ENCODE measurements around the gene HSFX1. TPM values are rescaled to one million over a fixed set of nuclear protein-coding genes. Genes with fewer than 3 reads are reported as not detected.
"Not testable (repeated sequence)": the region's sequence is repeated elsewhere in the genome, so short reads cannot be mapped to it uniquely, and the experiment has no call there.

HSFX1 gene
- total RNA-seq, 3 donors from 2014 or later (not counting 1 experiment from before 2014, with no cell fraction given), result 0.21 to 0.32 TPM; not detected in 1

DNA sequence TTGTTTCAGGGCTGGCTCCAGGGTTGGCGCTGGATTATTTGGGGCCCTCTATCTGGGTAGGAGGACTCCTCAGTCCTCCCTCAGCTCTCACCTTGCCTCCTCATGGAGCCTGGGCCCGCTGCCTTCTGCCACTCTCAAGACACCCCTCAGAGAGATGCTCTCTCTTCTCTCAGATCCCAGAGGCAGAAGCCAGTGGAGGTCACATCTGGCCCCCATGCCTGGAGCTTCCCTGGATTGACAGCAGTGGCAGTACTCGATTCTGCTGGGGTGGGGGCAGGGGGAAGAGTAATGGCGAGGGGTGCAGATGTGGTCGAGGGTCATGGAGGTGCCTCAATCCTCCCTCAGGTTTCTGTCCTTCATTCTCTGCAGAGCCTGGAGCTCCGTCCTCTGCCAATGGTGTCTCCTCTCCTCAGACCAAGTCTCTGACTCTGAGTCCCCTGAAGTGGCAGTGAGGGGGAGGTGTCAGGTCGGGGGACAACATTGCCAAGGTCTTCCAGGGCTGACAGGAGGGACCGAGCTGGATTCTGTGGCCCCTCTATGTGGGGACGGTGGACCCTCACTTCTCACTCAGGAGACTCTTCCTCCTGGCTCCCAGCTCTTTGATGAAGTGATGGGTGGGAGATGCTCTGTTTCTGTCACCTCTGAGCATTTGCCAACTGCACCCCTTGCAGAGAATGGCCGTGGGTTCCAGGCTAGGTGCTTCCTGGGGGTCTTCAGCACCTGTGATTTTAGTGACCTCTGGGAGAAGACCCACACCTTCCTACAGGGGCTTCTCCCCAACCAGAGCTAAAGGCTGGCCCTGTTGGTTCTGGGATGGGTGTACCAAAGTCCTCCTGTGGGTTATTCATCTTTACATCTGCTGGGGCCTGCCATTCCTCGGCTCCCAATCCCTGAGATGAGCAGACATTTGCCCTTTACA lies 10.9 kb upstream of the HSFX1 start:
- Mint-ChIP-seq H3K27ac (no peak overlapping the region), H3K4me3 (no peak overlapping the region), H3K27me3 (ENCODE audit: low read depth in 2 of 2) (peaks cover 0 to 25% of the 10 kb centered on the region in 2 donors), H3K4me1 (peaks cover 4 to 8% of the 10 kb centered on the region in 2 donors), H3K9me3 (no peaks in the 10 kb centered on the region), H3K36me3 (no peaks in the 10 kb centered on the region)
- TF ChIP-seq, protein P1, sequence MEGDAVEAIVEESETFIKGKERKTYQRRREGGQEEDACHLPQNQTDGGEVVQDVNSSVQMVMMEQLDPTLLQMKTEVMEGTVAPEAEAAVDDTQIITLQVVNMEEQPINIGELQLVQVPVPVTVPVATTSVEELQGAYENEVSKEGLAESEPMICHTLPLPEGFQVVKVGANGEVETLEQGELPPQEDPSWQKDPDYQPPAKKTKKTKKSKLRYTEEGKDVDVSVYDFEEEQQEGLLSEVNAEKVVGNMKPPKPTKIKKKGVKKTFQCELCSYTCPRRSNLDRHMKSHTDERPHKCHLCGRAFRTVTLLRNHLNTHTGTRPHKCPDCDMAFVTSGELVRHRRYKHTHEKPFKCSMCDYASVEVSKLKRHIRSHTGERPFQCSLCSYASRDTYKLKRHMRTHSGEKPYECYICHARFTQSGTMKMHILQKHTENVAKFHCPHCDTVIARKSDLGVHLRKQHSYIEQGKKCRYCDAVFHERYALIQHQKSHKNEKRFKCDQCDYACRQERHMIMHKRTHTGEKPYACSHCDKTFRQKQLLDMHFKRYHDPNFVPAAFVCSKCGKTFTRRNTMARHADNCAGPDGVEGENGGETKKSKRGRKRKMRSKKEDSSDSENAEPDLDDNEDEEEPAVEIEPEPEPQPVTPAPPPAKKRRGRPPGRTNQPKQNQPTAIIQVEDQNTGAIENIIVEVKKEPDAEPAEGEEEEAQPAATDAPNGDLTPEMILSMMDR (IDR thresholded peaks at IDR 0.05), result no peak
- Histone ChIP-seq H3K36me3 (ENCODE audit: control insufficient read depth, insufficient read depth, low read length) (no peaks in the 10 kb centered on the region), H3K27me3 (ENCODE audit: control insufficient read depth, insufficient read depth, low read length) (no peaks in the 10 kb centered on the region), H3K4me1 (ENCODE audit: control insufficient read depth, insufficient read depth, low read length) (no peaks in the 10 kb centered on the region), H3K9me3 (ENCODE audit: control insufficient read depth, insufficient read depth, low read length) (no peaks in the 10 kb centered on the region), H3K4me3 (ENCODE audit: low read length) (no peak overlapping the region), H3K27ac (ENCODE audit: low read length) (no peak overlapping the region)
- intact Hi-C loops (cut with micrococcal nuclease), result no loop called here
- no peak for DNase-seq
- WGBS (ENCODE audit: insufficient coverage), result 67% methylated on average over 7 of the region's 11 CpGs
- ATAC-seq, result no peak

DNA sequence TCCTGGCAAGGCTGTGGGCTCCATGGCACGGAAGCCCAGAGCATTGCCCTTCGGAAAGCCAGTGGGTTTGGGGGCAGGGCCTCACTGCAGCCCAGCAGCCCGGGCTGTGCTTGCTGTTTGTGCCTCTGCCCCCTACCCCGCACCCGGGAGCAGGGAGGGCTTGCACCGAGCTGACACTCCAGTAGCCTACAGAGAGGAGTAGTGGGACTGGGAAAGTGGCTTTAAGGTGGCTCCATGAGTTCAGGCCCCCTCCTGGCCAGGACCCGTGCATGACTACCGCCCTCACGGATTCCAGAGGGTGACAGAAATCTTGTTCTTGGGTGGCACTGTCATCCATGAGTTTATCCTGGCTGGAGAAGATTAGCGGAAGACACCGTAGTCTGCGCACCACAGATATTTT lies 3.5 kb upstream of the HSFX1 start:
- H3K4me1 Mint-ChIP-seq; DNase-seq; H3K27me3 Mint-ChIP-seq (ENCODE audit: low read depth in 2 of 2); H3K36me3 ChIP-seq (ENCODE audit: control insufficient read depth, insufficient read depth, low read length); intact Hi-C loops (cut with micrococcal nuclease); H3K4me1 ChIP-seq (ENCODE audit: control insufficient read depth, insufficient read depth, low read length); H3K36me3 Mint-ChIP-seq; H3K9me3 ChIP-seq (ENCODE audit: control insufficient read depth, insufficient read depth, low read length); H3K4me3 ChIP-seq (ENCODE audit: low read length); H3K4me3 Mint-ChIP-seq; H3K27ac ChIP-seq (ENCODE audit: low read length); ATAC-seq; H3K27me3 ChIP-seq (ENCODE audit: control insufficient read depth, insufficient read depth, low read length); H3K9me3 Mint-ChIP-seq; H3K27ac Mint-ChIP-seq: not testable (repeated sequence)
- WGBS (ENCODE audit: insufficient coverage), result no CpG with 5 or more reads among the region's 12 CpGs

DNA sequence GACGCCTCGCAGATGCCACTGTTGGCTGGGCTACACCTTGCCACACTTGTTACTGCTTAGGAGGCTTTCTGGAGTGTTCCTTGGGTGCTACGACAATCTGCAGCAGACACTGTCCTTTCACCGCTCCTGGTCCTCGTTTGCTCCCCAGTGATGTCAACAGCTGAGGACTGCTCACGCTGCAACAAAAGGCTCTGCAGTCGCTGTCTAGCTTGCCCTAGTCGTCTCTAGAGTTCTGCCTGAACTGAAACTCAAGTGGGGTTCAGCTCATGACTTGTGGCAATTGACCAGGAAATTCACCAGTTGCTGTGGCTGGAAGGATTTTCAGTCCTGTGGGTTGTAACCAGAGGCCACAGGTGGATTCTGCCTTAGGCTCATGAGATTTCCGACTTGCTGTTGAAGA lies 842 bp upstream of the HSFX1 start:
- H3K27ac ChIP-seq (ENCODE audit: low read length); H3K4me3 Mint-ChIP-seq; H3K9me3 Mint-ChIP-seq; H3K27me3 ChIP-seq (ENCODE audit: control insufficient read depth, insufficient read depth, low read length); H3K36me3 Mint-ChIP-seq; H3K27ac Mint-ChIP-seq; DNase-seq; intact Hi-C loops (cut with micrococcal nuclease); H3K36me3 ChIP-seq (ENCODE audit: control insufficient read depth, insufficient read depth, low read length); H3K4me1 ChIP-seq (ENCODE audit: control insufficient read depth, insufficient read depth, low read length); H3K4me1 Mint-ChIP-seq; H3K9me3 ChIP-seq (ENCODE audit: control insufficient read depth, insufficient read depth, low read length); H3K4me3 ChIP-seq (ENCODE audit: low read length); H3K27me3 Mint-ChIP-seq (ENCODE audit: low read depth in 2 of 2); ATAC-seq: not testable (repeated sequence)
- no CpG with 5 or more reads among the region's 9 CpGs for WGBS (ENCODE audit: insufficient coverage)

DNA sequence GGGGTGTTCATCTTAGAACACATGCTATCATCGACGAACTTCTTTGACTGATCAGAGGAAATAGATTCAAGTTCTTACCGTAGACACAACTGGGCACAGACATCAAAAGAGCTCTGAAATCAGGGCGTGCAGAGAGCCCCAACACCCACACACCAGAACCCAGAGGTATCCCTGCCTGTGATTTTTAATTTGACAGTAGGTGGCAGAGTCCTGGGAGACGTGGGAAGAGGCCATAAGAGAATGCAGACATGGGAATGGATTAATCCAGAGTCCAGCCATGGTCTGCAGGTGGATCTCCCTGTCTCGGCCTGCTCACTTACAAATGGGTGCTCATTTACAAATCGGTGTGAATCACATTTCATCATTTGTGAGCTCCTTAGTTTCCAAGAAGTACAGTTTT lies 4.1 kb downstream of the HSFX1 start:
- WGBS (ENCODE audit: insufficient coverage), result no CpG with 5 or more reads among the region's 7 CpGs
- H3K27me3 Mint-ChIP-seq (ENCODE audit: low read depth in 2 of 2); H3K36me3 ChIP-seq (ENCODE audit: control insufficient read depth, insufficient read depth, low read length); H3K4me1 ChIP-seq (ENCODE audit: control insufficient read depth, insufficient read depth, low read length); H3K27ac Mint-ChIP-seq; H3K36me3 Mint-ChIP-seq; intact Hi-C loops (cut with micrococcal nuclease); H3K27me3 ChIP-seq (ENCODE audit: control insufficient read depth, insufficient read depth, low read length); DNase-seq; ATAC-seq; H3K9me3 Mint-ChIP-seq; H3K27ac ChIP-seq (ENCODE audit: low read length); H3K4me3 Mint-ChIP-seq; H3K4me3 ChIP-seq (ENCODE audit: low read length); H3K9me3 ChIP-seq (ENCODE audit: control insufficient read depth, insufficient read depth, low read length); H3K4me1 Mint-ChIP-seq: not testable (repeated sequence)

DNA sequence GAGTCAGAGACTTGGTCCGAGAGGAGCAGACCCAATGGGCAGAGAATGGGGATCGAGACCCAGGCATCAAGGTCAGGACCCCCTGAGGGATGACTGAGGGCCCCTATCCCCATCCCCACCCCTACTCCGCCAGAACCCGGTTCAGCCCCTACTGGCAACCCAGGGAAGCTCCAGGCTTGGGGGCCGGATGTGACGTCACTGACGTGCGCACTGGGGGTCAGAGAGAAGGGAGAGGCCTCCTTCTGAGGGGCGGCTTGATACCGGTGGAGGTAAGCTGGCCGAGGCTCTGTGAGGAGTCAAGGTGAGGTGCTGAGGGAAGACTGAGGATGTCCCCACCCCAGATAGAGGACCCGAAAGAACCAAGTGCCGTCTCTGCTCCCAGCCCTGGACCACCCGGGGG lies 7.9 kb downstream of the HSFX1 start, which contains the start of gene MAGEA9:
Gene MAGEA9, plus strand, starts transcription at position 204 of the 400 bp plus-strand sequence. CDS start 4,281 bp downstream, outside the sequence.
- H3K4me1 Mint-ChIP-seq; DNase-seq; H3K36me3 ChIP-seq (ENCODE audit: control insufficient read depth, insufficient read depth, low read length); H3K27ac ChIP-seq (ENCODE audit: low read length); H3K36me3 Mint-ChIP-seq; H3K9me3 Mint-ChIP-seq; H3K27me3 Mint-ChIP-seq (ENCODE audit: low read depth in 2 of 2); ATAC-seq; H3K4me1 ChIP-seq (ENCODE audit: control insufficient read depth, insufficient read depth, low read length); intact Hi-C loops (cut with micrococcal nuclease); H3K27ac Mint-ChIP-seq; H3K27me3 ChIP-seq (ENCODE audit: control insufficient read depth, insufficient read depth, low read length); H3K9me3 ChIP-seq (ENCODE audit: control insufficient read depth, insufficient read depth, low read length); H3K4me3 Mint-ChIP-seq; H3K4me3 ChIP-seq (ENCODE audit: low read length): not testable (repeated sequence)
- no CpG with 5 or more reads among the region's 14 CpGs for WGBS (ENCODE audit: insufficient coverage)

DNA sequence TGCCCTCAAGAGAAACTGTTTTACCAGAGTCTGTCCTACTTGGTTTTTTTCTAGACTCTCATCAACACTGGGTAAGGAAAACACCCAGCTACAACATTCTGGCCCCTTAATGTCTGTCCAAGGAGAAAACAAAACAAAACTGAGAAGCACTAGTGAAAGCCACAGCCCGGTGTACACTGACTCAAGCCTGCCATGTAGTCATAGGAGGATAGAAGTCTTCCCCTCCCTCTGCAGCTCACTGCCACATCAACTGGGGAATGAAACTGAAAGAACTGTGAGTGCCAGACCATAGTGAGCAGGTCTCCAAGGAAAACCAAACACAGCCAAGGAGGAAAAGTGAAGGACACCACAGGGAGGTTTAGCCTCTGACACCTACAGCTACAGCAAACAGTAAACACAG lies 21.7 kb downstream of the HSFX1 start:
- peaks cover 10% of the 10 kb centered on the region in 2 donors for H3K4me1 Mint-ChIP-seq
- H3K9me3 Mint-ChIP-seq; H3K4me3 Mint-ChIP-seq; H3K27ac Mint-ChIP-seq; DNase-seq; H3K27me3 ChIP-seq (ENCODE audit: control insufficient read depth, insufficient read depth, low read length); H3K36me3 ChIP-seq (ENCODE audit: control insufficient read depth, insufficient read depth, low read length); H3K4me3 ChIP-seq (ENCODE audit: low read length); intact Hi-C loops (cut with micrococcal nuclease); H3K4me1 ChIP-seq (ENCODE audit: control insufficient read depth, insufficient read depth, low read length); H3K27me3 Mint-ChIP-seq (ENCODE audit: low read depth in 2 of 2); H3K27ac ChIP-seq (ENCODE audit: low read length); H3K9me3 ChIP-seq (ENCODE audit: control insufficient read depth, insufficient read depth, low read length); H3K36me3 Mint-ChIP-seq: not testable (repeated sequence)
- peak; percentile 81 to 97 (median 84) for ATAC-seq
- WGBS (ENCODE audit: insufficient coverage), result no CpG with 5 or more reads among the region's 1 CpG
